Measurements from ENCODE around the gene CCNQ. TPM values are rescaled to one million over a fixed set of nuclear protein-coding genes. Genes with fewer than 3 reads are reported as not detected.

Gene CCNQ
- total RNA-seq, 1 donor from 2014 or later = 15.3 TPM

- no peak for TF ChIP-seq CTCF (IDR thresholded peaks at IDR 0.05; ENCODE audit: unreplicated experiment)
- no peak overlapping the region for H3K4me3 Mint-ChIP-seq (ENCODE audit: unreplicated experiment)
- H3K27me3 Mint-ChIP-seq (ENCODE audit: unreplicated experiment) = peaks cover 13% of the 10 kb centered on the region
- no peaks in the 10 kb centered on the region for H3K4me1 Mint-ChIP-seq (ENCODE audit: unreplicated experiment)
- H3K36me3 Mint-ChIP-seq (ENCODE audit: low read depth, unreplicated experiment) = no peaks in the 10 kb centered on the region
- no peak overlapping the region for H3K27ac Mint-ChIP-seq (ENCODE audit: unreplicated experiment)
- no peaks in the 10 kb centered on the region for H3K9me3 Mint-ChIP-seq (ENCODE audit: unreplicated experiment)
- DNase-seq (ENCODE audit: low spot score) = no peak
Measured at GRCh38 chrX:153642051-153642654, 43.2 kb upstream of the CCNQ start.

- Mint-ChIP-seq H3K27ac (ENCODE audit: unreplicated experiment) (no peak overlapping the region), H3K36me3 (ENCODE audit: low read depth, unreplicated experiment) (no peaks in the 10 kb centered on the region), H3K4me3 (ENCODE audit: unreplicated experiment) (no peak overlapping the region), H3K9me3 (ENCODE audit: unreplicated experiment) (no peaks in the 10 kb centered on the region), H3K27me3 (ENCODE audit: unreplicated experiment) (peaks cover 13% of the 10 kb centered on the region), H3K4me1 (ENCODE audit: unreplicated experiment) (no peaks in the 10 kb centered on the region)
- DNase-seq (ENCODE audit: low spot score) = no peak
- no peak for TF ChIP-seq CTCF (IDR thresholded peaks at IDR 0.05; ENCODE audit: unreplicated experiment)
Measured at GRCh38 chrX:153641627-153642026, 42.7 kb upstream of the CCNQ start.

- TF ChIP-seq CTCF (IDR thresholded peaks at IDR 0.05; ENCODE audit: unreplicated experiment) = no peak
- Mint-ChIP-seq H3K4me1 (ENCODE audit: unreplicated experiment) (no peaks in the 10 kb centered on the region), H3K36me3 (ENCODE audit: low read depth, unreplicated experiment) (no peaks in the 10 kb centered on the region), H3K27me3 (ENCODE audit: unreplicated experiment) (peaks cover 10% of the 10 kb centered on the region), H3K9me3 (ENCODE audit: unreplicated experiment) (no peaks in the 10 kb centered on the region), H3K27ac (ENCODE audit: unreplicated experiment) (no peak overlapping the region), H3K4me3 (ENCODE audit: unreplicated experiment) (no peak overlapping the region)
- DNase-seq (ENCODE audit: low spot score) = no peak
Measured at GRCh38 chrX:153640736-153641575, 42.0 kb upstream of the CCNQ start.

GRCh38 chrX:153640045-153640686 lies 41.2 kb upstream of the CCNQ start:
- DNase-seq (ENCODE audit: low spot score) = no peak
- H3K36me3 Mint-ChIP-seq (ENCODE audit: low read depth, unreplicated experiment) = no peaks in the 10 kb centered on the region

More at GRCh38 chrX:153640045-153640686, 41.2 kb upstream of the CCNQ start:
- TF ChIP-seq CTCF (IDR thresholded peaks at IDR 0.05; ENCODE audit: unreplicated experiment) = no peak
- Mint-ChIP-seq H3K9me3 (ENCODE audit: unreplicated experiment) (no peaks in the 10 kb centered on the region), H3K4me1 (ENCODE audit: unreplicated experiment) (no peaks in the 10 kb centered on the region), H3K27me3 (ENCODE audit: unreplicated experiment) (peaks cover 7% of the 10 kb centered on the region), H3K27ac (ENCODE audit: unreplicated experiment) (no peak overlapping the region), H3K4me3 (ENCODE audit: unreplicated experiment) (no peak overlapping the region)
